ENCODE data around the gene FSIP1.

- TF ChIP-seq CTCF (IDR thresholded peaks at IDR 0.05) (no peak), EZH2 (IDR thresholded peaks at IDR 0.05) (no peak)
Measured at GRCh38 chr15:39629371-39629770, 153.3 kb downstream of the FSIP1 start.

All from neural progenitor cell (in vitro differentiated cells).